BE2C (cell line): ENCODE measurements around the gene IL13.

Experiments
- DNase-seq: peaks from one replicate; pipeline ENCODE4 v3.0.0-alpha.2; 2020
- H3K27me3 ChIP-seq: fragments of 250-450 bp; sonication (Bioruptor Pico); 2 replicates; pipeline ENCODE4 v1.5.1; 2020; ENCODE audit warnings: mild to moderate bottlenecking
- H3K36me3 ChIP-seq: fragments of 250-450 bp; sonication (Bioruptor Pico); 2 replicates; pipeline ENCODE4 v1.5.1; 2020; ENCODE audit warnings: mild to moderate bottlenecking
- H3K4me1 ChIP-seq: fragments of 250-450 bp; sonication (Bioruptor Pico); 2 replicates; pipeline ENCODE4 v1.5.1; 2020
- H3K4me3 ChIP-seq: 2 replicates; pipeline ENCODE4 v1.5.1; 2011; ENCODE audit warnings: low read depth, low read length
- H3K9me3 ChIP-seq: fragments of 250-450 bp; sonication (Bioruptor Pico); 2 replicates; pipeline ENCODE4 v1.5.1; 2020
- CTCF ChIP-seq: IDR thresholded peaks from 2 replicates; pipeline ENCODE4 v1.5.1; 2012; ENCODE audit warnings: mild to moderate bottlenecking, low read depth, low read length

The IL13 gene

GRCh38 chr5:132673488-132673887 is 15.5 kb downstream of the IL13 start:
- Histone ChIP-seq H3K4me3 (no peak overlapping the region), H3K9me3 (no peaks in the 10 kb centered on the region), H3K4me1 (no peaks in the 10 kb centered on the region), H3K27me3 (no peaks in the 10 kb centered on the region), H3K36me3 (no peaks in the 10 kb centered on the region)
- no peak for DNase-seq
- no peak for TF ChIP-seq CTCF

- no peak for DNase-seq
- H3K4me3 ChIP-seq, result no peak within 1 kb of the TSS
- no peaks in the 10 kb centered on the region for H3K27me3 ChIP-seq
Measured at GRCh38 chr5:132673939-132674630, 16.1 kb downstream of the IL13 start, which contains the start of gene IL4. TSS of gene IL4 (plus strand) at chr5:132673989. CDS start at chr5:132674051, 62 bp downstream.

GRCh38 chr5:132674671-132675506 is 16.9 kb downstream of the IL13 start:
- no peak for DNase-seq
- H3K4me3 ChIP-seq, result no peak overlapping the region
- H3K36me3 ChIP-seq, result no peaks in the 10 kb centered on the region

More at GRCh38 chr5:132673939-132674630, 16.1 kb downstream of the IL13 start, which contains the start of gene IL4:
- H3K4me1 ChIP-seq, result no peaks in the 10 kb centered on the region
- H3K9me3 ChIP-seq, result no peaks in the 10 kb centered on the region
- H3K36me3 ChIP-seq, result no peaks in the 10 kb centered on the region
- TF ChIP-seq CTCF, result no peak

GRCh38 chr5:132675936-132676689 is 18.1 kb downstream of the IL13 start:
- no peak overlapping the region for H3K4me3 ChIP-seq
- H3K9me3 ChIP-seq, result no peaks in the 10 kb centered on the region
- DNase-seq, result no peak
- no peak for TF ChIP-seq CTCF
- H3K4me1 ChIP-seq, result no peaks in the 10 kb centered on the region
- H3K36me3 ChIP-seq, result no peaks in the 10 kb centered on the region
- H3K27me3 ChIP-seq, result no peaks in the 10 kb centered on the region

More at GRCh38 chr5:132674671-132675506, 16.9 kb downstream of the IL13 start:
- Histone ChIP-seq H3K27me3 (no peaks in the 10 kb centered on the region), H3K4me1 (no peaks in the 10 kb centered on the region), H3K9me3 (no peaks in the 10 kb centered on the region)
- TF ChIP-seq CTCF, result no peak

GRCh38 chr5:132677191-132677590 is 19.2 kb downstream of the IL13 start:
- no peak overlapping the region for H3K4me3 ChIP-seq
- peak; percentile 45 for DNase-seq
- no peaks in the 10 kb centered on the region for H3K27me3 ChIP-seq
- no peaks in the 10 kb centered on the region for H3K9me3 ChIP-seq
- no peaks in the 10 kb centered on the region for H3K36me3 ChIP-seq
- no peaks in the 10 kb centered on the region for H3K4me1 ChIP-seq
- TF ChIP-seq CTCF, result no peak
